Globus pallidus (tissue), 1 donor: ENCODE results near the gene GALNT18.

ENCODE experiments used
- DNase-seq: peaks from one replicate; pipeline ENCODE4 v3.0.0-alpha.2; 2015; ENCODE audit warnings: low spot score

The GALNT18 gene

GRCh38 chr11:11408436-11409221 is 213.2 kb downstream of the GALNT18 start:
- no peak for DNase-seq

- no peak for DNase-seq
Measured at GRCh38 chr11:11407763-11408084, 214.1 kb downstream of the GALNT18 start.

GRCh38 chr11:11407065-11407762 is 214.6 kb downstream of the GALNT18 start:
- no peak for DNase-seq

GRCh38 chr11:11406652-11407051 is 215.2 kb downstream of the GALNT18 start:
- no peak for DNase-seq

DNA sequence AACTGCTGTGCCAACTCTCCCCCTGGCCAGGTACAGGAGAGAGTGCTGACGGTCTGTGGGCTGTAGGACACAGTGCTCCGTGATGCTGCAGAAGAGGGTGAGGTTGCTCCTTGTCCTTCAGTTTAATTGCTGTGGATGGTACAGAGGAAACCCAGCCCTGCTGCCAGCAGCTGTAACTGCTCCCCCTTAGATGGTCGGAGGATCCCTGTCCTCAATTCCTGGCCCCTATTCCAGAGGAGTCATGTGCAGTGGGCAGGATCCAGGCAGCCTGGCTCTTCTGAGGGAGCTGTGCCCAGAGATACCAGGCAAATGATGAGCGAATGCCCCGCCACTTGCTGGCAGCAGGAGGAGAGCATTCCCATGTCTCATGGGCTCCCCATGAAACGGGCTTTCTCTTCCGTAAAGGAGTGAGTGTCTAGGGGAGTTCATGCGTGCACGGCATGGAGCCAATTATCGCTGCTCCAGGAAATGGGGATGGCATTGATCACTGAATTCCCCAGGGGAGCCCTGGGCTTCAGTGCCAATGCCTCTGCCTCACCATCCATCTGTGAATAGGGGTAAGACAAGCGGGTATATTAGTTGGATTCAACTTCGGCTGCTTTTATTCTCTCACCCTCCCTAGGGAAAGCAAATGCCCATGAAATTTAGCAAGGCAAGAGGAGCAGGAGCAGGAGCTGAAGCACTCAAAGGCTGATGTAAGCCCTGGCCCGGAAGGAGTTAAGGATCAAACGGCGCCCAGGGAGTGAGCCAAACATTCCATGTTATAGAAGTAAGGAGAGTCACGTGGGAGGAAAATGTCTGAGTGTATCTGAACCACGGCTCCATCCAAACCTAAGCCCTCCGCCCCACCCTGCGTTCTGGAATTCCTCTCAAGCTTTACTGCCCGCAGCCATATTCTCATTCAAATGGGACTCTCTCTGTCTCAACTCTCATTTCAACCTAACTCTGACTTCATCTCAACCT is 217.8 kb downstream of the GALNT18 start:
- DNase-seq = no peak

GRCh38 chr11:11401960-11402535 is 219.8 kb downstream of the GALNT18 start:
- DNase-seq = no peak

DNA sequence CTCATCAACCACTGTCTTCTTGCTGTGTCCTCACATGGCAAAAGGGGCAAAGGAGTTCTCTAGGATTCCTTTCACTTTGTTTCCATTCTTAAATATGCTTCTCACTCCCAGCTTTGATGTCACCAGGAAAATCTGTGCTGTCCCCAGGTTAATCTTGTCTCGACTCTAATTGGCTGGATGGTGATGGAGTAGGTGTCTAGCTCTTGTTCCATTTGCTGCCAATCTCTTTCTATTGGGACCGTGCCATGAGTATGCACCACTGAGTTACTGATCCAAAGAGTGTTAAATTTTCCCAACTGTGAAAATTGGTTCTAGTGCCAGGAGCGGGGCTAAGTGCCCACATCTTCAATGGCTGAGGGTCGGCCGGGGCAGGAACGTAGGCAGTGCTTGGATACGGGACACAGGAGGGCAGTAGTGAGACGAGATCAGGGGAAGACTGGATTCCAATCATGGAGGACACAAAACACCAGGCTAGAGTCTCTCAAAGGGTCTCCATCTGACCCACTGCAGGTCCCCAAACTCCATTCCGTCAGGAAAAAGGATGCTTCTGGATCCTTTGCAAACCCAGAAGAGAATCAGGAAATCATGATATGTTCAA is 221.1 kb downstream of the GALNT18 start:
- no peak for DNase-seq

- DNase-seq = no peak
Measured at GRCh38 chr11:11400121-11400520, 221.7 kb downstream of the GALNT18 start.

- DNase-seq = no peak
Measured at GRCh38 chr11:11397781-11398180, 224.0 kb downstream of the GALNT18 start.

DNA sequence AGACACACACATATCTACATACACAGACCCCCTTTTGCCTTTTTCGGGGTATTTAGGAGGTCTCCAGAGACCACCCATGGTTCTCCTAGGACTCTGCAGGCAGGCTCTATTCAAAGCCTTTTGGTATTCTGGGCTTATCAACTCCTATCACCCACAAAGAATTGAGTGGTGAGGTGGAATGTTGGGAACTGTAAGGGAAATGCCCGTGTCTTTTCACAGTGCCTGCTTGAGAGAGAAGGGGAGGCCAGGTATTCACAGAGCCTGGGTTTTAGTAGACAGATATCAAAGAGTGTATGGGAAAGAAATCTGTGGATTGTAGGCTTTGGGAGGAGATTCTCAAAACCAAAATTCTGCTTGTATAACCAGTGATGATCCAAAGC is 224.8 kb downstream of the GALNT18 start:
- no peak for DNase-seq

- DNase-seq = no peak
Measured at GRCh38 chr11:11396301-11397035, 225.3 kb downstream of the GALNT18 start.

DNA sequence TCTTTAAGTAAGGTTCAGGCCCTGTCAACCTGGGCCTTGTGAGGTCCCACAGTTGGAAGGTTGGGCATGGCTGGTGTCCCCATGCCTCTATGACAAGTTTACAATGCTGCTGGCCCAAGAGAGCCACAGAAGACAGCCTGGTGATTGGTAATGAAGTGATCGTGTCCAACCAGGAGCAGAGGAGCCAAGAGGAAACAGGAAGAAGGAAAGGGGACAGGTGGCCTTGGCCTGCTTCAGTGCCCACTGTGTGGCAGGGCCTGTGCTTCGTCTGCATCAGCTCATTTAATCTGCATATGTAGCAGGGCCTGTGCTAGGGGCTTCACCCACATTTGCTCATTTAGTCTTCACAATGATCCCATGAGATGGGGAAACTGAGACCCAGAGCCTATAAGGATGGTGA is 226.7 kb downstream of the GALNT18 start:
- DNase-seq = no peak

DNA sequence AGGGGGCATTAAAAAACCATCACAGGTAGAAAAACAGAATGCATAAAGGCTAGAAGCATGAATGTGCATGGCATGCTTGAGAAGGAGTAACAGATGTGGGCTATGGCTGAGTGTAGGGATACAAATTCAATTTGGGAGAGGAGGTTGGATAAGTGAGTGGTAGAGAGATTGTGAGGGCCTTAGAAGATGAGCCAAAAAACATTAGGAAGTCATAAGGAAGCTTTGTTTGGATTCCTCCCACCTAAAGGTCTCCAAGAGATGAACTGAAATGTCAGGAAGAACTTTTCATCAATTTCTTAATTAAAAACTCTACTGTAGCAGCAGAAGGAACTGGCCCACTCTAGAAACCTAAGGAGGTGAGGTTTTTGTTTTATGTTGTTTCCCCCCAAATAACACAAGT is 227.6 kb downstream of the GALNT18 start:
- no peak for DNase-seq

DNA sequence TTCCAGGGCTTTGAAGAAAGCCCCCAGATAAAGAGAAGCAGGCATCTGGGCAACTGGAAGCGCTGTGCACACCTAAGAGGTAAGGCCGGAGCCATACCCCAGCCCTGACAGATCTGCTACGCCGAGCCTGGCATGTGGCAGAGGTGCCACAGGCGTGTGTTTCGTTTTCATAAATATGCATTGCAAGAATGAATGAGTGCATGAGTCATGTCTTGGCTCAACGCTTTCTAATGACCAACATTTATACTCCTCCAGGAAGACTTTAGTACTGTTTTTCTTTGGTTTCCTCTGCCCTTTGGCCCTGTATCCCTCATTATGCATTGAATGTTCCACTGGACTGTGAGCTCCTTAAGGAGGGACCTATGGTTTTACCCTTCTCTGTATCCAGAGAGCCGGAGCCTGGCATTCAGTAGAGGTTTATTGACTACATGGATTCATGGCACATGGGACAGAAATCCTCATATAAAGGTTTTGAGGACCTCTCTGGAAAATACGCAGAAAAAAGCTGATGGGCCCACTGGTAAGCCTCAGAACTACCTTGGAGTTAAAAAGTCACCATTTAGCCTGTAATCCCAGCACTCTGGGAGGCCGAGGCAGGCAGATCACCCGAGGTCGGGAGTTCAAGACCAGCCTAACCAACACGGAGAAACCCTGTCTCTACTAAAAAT is 229.9 kb downstream of the GALNT18 start:
- no peak for DNase-seq

DNA sequence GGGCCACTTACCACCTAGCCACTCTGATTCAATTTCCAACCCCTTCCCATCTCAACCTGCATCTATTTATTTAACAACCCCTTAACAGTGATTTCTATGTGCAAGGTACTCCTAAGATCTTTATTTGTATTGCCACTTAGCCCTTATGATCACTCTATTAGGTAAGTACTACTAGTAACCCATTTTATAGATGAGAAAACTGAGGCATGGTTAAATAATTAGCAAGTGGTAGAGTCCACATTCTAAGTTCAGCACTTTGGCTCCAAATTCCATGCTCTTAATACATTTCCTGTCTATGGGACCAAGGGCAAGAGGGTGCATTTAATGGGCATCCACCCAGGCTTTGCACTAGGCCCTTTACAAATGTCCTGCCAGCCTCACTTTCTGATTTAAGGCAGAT is 230.6 kb downstream of the GALNT18 start:
- DNase-seq = no peak

GRCh38 chr11:11390068-11390771 is 231.6 kb downstream of the GALNT18 start:
- no peak for DNase-seq

DNA sequence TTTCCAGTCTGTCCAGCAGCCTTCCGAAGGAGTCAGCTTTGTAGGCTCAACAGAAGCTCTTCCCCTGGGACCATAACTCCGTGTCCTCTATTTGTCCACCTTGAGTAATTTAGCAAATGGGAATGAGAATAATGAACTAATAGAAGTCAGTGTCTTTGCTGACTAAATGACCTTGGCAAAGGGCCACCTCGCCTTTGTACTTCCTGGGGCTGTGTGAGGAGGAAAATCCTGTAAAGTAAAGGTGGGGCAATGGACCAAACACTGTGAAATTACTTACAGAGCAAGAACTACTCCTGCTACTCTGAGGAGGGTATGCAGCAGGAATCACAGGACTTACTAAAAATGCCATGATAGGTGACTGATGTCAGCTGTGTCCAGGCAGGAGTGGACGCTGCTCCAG is 232.6 kb downstream of the GALNT18 start:
- DNase-seq = no peak

- DNase-seq = no peak
Measured at GRCh38 chr11:11387622-11388305, 234.0 kb downstream of the GALNT18 start.

DNA sequence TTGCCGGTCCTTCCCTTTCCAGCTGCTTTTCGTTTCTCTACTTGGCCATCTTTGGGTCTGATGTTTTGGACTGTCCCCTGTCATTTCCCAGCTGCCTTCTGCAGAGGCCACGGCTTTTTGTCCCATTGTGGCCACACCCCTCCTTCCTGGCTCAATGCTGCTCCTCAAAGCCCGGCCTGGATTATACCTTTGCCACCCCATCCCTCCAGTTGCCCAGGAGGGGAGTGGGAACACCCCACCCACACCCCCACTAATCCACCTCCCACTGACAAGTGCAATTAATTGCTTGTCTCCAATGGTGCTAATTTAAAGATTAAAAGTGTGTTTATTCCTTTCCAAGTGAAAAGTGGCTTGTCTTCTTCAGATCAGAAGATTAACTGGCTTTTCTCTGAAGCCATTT is 234.6 kb downstream of the GALNT18 start:
- no peak for DNase-seq
